Endothelial cell of umbilical vein (primary cell): ENCODE results near the gene PEX10. TPM values are rescaled to one million over a fixed set of nuclear protein-coding genes. Genes with fewer than 3 reads are reported as not detected.

Experiments
- BruUV-seq: library from RNA; stranded (reverse); fragments of 400-500 nt; replicated peaks from 2 replicates; lab custom pipeline; 2021; lab: Mats Ljungman, UMichigan
- CTCF ChIA-PET: fragments of 300-600, 350-600 bp; sonication (Branson Sonifier 250); formaldehyde crosslinking; loops from one replicate; lab custom pipeline; 2021; ENCODE audit warnings: antibody characterized with exemption, inconsistent platforms; lab: Charles Lee
- POLR2A ChIA-PET: fragments of 300-600, 350-600 bp; sonication (Branson Sonifier 250); formaldehyde crosslinking; loops from one replicate; lab custom pipeline; 2021; ENCODE audit warnings: antibody characterized with exemption, inconsistent platforms; lab: Charles Lee
- DNase-seq: peaks from one replicate; pipeline ENCODE4 v3.0.0-alpha.2; 2011; ENCODE audit warnings: low read depth, low spot score
- FAIRE-seq: peaks from 2 replicates; lab custom pipeline; 2011; peaks lifted over from hg19 to GRCh38; lab: Jason Lieb, UNC
- H2AFZ ChIP-seq: 2 replicates; pipeline ENCODE4 v1.6.0; 2012; ENCODE audit warnings: low read depth, low read length, control low read depth, inconsistent platforms
- H3K27ac ChIP-seq: 2 replicates; pipeline ENCODE4 v1.5.1; 2011; ENCODE audit warnings: low read depth, mild to moderate bottlenecking, control low read depth, low read length, moderate library complexity; ENCODE audit not compliant: insufficient read depth
- H3K27me3 ChIP-seq, 2 experiments: 2 replicates each; pipeline versions ENCODE4 v1.6.0 to v1.6.1; 2011; ENCODE audit warnings: low read length in 2 of 2, mixed read lengths in 1 of 2; ENCODE audit not compliant: control insufficient read depth in 2 of 2, insufficient read depth in 2 of 2
- H3K36me3 ChIP-seq, 2 experiments: 2 replicates in 1 of 2; 3 replicates in 1 of 2; pipeline ENCODE4 v1.5.1; 2011; ENCODE audit warnings: low read length in 2 of 2, mild to moderate bottlenecking in 1 of 2, moderate library complexity in 1 of 2; ENCODE audit not compliant: control insufficient read depth in 2 of 2, insufficient read depth in 2 of 2; ENCODE audit errors: extremely low read depth in 1 of 2
- H3K4me1 ChIP-seq: 3 replicates; pipeline ENCODE4 v1.5.1; 2011; ENCODE audit warnings: mild to moderate bottlenecking, low read length; ENCODE audit not compliant: control insufficient read depth, insufficient read depth; ENCODE audit errors: extremely low read depth
- H3K4me2 ChIP-seq: 2 replicates; pipeline ENCODE4 v1.6.1; 2011; ENCODE audit warnings: low read length, control low read depth, mixed read lengths; ENCODE audit not compliant: insufficient read depth
- H3K4me3 ChIP-seq, 3 experiments: fragments of 200-600 bp in 1 of 3; sonication (generic), shearing (Covaris generic) in 1 of 3; replicated peaks in 1 of 3; 2 replicates each; pipeline ENCODE4 v1.5.1; 2011 to 2016; ENCODE audit warnings: control low read depth in 3 of 3, low read length in 3 of 3, mild to moderate bottlenecking in 2 of 3, inconsistent platforms in 1 of 3, low read depth in 1 of 3, moderate library complexity in 1 of 3; ENCODE audit not compliant: insufficient read depth in 1 of 3
- H3K79me2 ChIP-seq: 2 replicates; pipeline ENCODE4 v1.6.0; 2012; ENCODE audit warnings: low read length, inconsistent platforms; ENCODE audit not compliant: control insufficient read depth, insufficient read depth
- H3K9ac ChIP-seq: replicated peaks from 2 replicates; pipeline ENCODE3; 2011; ENCODE audit warnings: low read length, control low read depth; ENCODE audit not compliant: insufficient read depth; ENCODE audit errors: extremely low read depth
- H3K9me1 ChIP-seq: replicated peaks from 3 replicates; pipeline ENCODE4 v1.6.0; 2011; ENCODE audit warnings: mild to moderate bottlenecking, low read length; ENCODE audit not compliant: control insufficient read depth, insufficient read depth; ENCODE audit errors: extremely low read depth
- H3K9me3 ChIP-seq: replicated peaks from 2 replicates; pipeline ENCODE4 v1.5.1; 2012; ENCODE audit warnings: low read length, inconsistent platforms; ENCODE audit not compliant: control insufficient read depth, insufficient read depth
- H4K20me1 ChIP-seq: replicated peaks from 2 replicates; pipeline ENCODE3; 2011; ENCODE audit warnings: mild to moderate bottlenecking, low read length; ENCODE audit not compliant: control insufficient read depth, insufficient read depth; ENCODE audit errors: extremely low read depth
- EZH2 ChIP-seq: IDR thresholded peaks from 2 replicates; pipeline ENCODE4 v1.6.1; 2012; ENCODE audit warnings: borderline replicate concordance, low read depth, mild to moderate bottlenecking, moderate library complexity, low read length, inconsistent platforms; ENCODE audit not compliant: severe bottlenecking
- FOS ChIP-seq: IDR thresholded peaks from 2 replicates; pipeline ENCODE4 v1.6.1; 2011; ENCODE audit warnings: mild to moderate bottlenecking, low read length, moderate library complexity, borderline replicate concordance; ENCODE audit not compliant: insufficient read depth
- GATA2 ChIP-seq: IDR thresholded peaks from 2 replicates; pipeline ENCODE4 v1.7.0; 2011; ENCODE audit warnings: low read depth, mild to moderate bottlenecking, moderate library complexity, mixed read lengths, low read length; ENCODE audit not compliant: insufficient read length, insufficient read depth
- JUN ChIP-seq: IDR thresholded peaks from 2 replicates; pipeline ENCODE4 v1.6.1; 2011; ENCODE audit warnings: borderline replicate concordance, low read depth; ENCODE audit not compliant: insufficient read length, insufficient read depth
- MYC ChIP-seq: IDR thresholded peaks from one replicate; pipeline ENCODE4 v1.6.1; 2011; ENCODE audit warnings: mild to moderate bottlenecking, low read depth, low read length
- POLR2A ChIP-seq: IDR thresholded peaks from 2 replicates; pipeline ENCODE4 v1.6.1; 2012; ENCODE audit warnings: low read depth, mild to moderate bottlenecking, control low read depth, low read length
- POLR2AphosphoS5 ChIP-seq: IDR thresholded peaks from 2 replicates; pipeline ENCODE4 v1.6.1; 2012; ENCODE audit warnings: low read depth, mild to moderate bottlenecking, control low read depth, low read length, moderate library complexity; ENCODE audit not compliant: insufficient read depth
- dilution Hi-C: fragments of 300-500 bp; cut with MboI; formaldehyde crosslinking; loops from one replicate; pipeline ENCODE4 v1.15.0; 2019; ENCODE audit warnings: low sequenced_read_pairs; ENCODE audit not compliant: extremely low pct_ligation_motif_present
- intact Hi-C: fragments of 100-400 bp; cut with micrococcal nuclease; formaldehyde crosslinking; loops from one replicate; pipeline ENCODE4 v1.10.0; 2022
- polyA plus RNA-seq, 4 experiments: library from polyadenylated mRNA; depleted of rRNA in 3 of 4; stranded (reverse) in 3 of 4; unstranded in 1 of 4; fragments of >200 nt; gene quantifications; 2 replicates each; pipeline versions ENCODE4 v1.2.1 to v1.2.3, GENCODE V29; 2011 to 2012; ENCODE audit warnings: missing spikeins in 1 of 4
- total RNA-seq: library from RNA; stranded (reverse); gene quantifications from 2 replicates; pipeline ENCODE4 v1.2.3, GENCODE V29; 2021
- TF ChIP-seq, protein P1 (sequence below), 2 donors: IDR thresholded peaks; 1 replicate in 1 of 2; 2 replicates in 1 of 2; pipeline ENCODE4 v1.5.1; 2011; ENCODE audit warnings: low read length in 2 of 2, mild to moderate bottlenecking in 2 of 2, moderate library complexity in 2 of 2, control low read depth in 1 of 2, inconsistent platforms in 1 of 2, low read depth in 1 of 2; ENCODE audit not compliant: insufficient read depth in 1 of 2; ENCODE audit errors: extremely low read depth in 1 of 2
- TF ChIP-seq, protein P2 (sequence below): IDR thresholded peaks from 2 replicates; pipeline ENCODE4 v1.6.1; 2011; ENCODE audit not compliant: insufficient read depth, insufficient read length

Gene PEX10
- total and polyA plus RNA-seq, 2 donors (not counting 3 experiments of a cell fraction or from before 2014, with no cell fraction given): 25.1 to 26.7 TPM

DNA sequence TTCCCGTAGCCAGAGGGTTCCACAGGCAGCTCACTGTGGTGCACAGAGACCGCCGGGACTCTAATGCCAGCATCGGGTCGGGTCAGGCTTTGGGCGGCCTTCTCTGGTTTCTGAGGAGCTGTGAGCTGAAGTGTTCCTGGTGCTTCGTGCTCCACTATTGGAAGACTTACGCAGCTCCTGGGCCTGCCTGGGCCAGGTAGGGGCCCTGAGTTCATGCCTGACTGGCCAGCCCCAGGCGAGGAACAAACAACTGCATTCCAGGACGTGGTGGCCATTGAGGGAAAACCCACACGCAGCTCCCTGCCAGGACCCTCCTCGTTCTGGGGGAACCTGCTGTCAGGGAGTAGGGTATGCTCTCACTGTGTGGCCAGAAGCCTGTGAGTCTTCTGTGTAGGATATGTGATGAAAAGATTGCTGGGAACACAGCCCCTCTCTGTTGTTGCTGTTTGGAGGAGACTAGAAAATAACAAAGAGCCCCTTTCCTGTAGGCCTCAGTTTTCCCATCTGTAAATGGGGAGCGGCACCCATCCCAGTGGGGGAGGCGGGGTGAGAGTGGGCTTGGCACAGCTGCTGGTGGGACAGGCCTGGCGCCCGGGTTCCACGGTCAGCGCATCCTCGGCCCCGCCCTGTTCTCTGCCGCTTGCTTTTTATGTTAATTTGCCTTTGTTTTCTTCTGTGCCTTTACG is 12.3 kb downstream of the PEX10 start:
- no peaks in the 10 kb centered on the region for H4K20me1 ChIP-seq
- intact Hi-C loops: loop anchor here (10.0 kb wide), 1 partner anchor 1225 kb away; the partner anchor contains the start of gene TPRG1L

More for the DNA sequence above, 12.3 kb downstream of the PEX10 start:
- dilution Hi-C loops: no loop called here
- FAIRE-seq (no peak), DNase-seq (no peak)
- Histone ChIP-seq H3K9ac (no peak overlapping the region), H3K9me1 (no peaks in the 10 kb centered on the region), H2AFZ (no peak overlapping the region), H3K4me3 (no peak overlapping the region), H3K4me1 (peaks cover under 1% of the 10 kb centered on the region), H3K27me3 (no peaks in the 10 kb centered on the region), H3K4me2 (no peak overlapping the region), H3K27ac (no peak overlapping the region), H3K36me3 (peaks cover 26 to 71% of the 10 kb centered on the region in 2 experiments), H3K79me2 (peaks cover 10% of the 10 kb centered on the region), H3K9me3 (no peaks in the 10 kb centered on the region)
- BruUV-seq: no TSS peak
- ChIA-PET POLR2A (no interaction called here), CTCF (no interaction called here)
- TF ChIP-seq POLR2A (no peak), MYC (no peak), JUN (no peak), EZH2 (no peak), GATA2 (no peak), FOS (no peak), POLR2AphosphoS5 (no peak)
- TF ChIP-seq, protein P1, sequence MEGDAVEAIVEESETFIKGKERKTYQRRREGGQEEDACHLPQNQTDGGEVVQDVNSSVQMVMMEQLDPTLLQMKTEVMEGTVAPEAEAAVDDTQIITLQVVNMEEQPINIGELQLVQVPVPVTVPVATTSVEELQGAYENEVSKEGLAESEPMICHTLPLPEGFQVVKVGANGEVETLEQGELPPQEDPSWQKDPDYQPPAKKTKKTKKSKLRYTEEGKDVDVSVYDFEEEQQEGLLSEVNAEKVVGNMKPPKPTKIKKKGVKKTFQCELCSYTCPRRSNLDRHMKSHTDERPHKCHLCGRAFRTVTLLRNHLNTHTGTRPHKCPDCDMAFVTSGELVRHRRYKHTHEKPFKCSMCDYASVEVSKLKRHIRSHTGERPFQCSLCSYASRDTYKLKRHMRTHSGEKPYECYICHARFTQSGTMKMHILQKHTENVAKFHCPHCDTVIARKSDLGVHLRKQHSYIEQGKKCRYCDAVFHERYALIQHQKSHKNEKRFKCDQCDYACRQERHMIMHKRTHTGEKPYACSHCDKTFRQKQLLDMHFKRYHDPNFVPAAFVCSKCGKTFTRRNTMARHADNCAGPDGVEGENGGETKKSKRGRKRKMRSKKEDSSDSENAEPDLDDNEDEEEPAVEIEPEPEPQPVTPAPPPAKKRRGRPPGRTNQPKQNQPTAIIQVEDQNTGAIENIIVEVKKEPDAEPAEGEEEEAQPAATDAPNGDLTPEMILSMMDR (IDR thresholded peaks at IDR 0.05; ENCODE audit: extremely low read depth in 1 of 2, insufficient read depth in 1 of 2, low read depth in 1 of 2, low read length in 2 of 2): no peak
- TF ChIP-seq, protein P2, sequence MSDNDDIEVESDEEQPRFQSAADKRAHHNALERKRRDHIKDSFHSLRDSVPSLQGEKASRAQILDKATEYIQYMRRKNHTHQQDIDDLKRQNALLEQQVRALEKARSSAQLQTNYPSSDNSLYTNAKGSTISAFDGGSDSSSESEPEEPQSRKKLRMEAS: no peak
